SK-N-SH (cell line): ENCODE data around the gene CPPED1. TPM values are rescaled to one million over a fixed set of nuclear protein-coding genes. Genes with fewer than 3 reads are reported as not detected.

Experiments used
- CTCF ChIA-PET: fragments of 300-600, 350-600 bp; formaldehyde crosslinking; extraction: SDS; loops from one replicate; lab custom pipeline; 2021; lab: Yijun Ruan, JAX
- POLR2A ChIA-PET: fragments of 350-600 bp; sonication (Branson Sonifier 250); formaldehyde crosslinking; extraction: SDS; loops from one replicate; lab custom pipeline; 2020; ENCODE audit warnings: antibody characterized with exemption, inconsistent platforms; lab: Yijun Ruan, JAX
- DNase-seq: peaks from one replicate; pipeline ENCODE4 v3.0.0; 2012
- H2AFZ ChIP-seq: fragments of 200-600 bp; sonication (generic); 2 replicates; pipeline ENCODE4 v1.8.1; 2016; ENCODE audit warnings: antibody characterized with exemption, mild to moderate bottlenecking, low read depth
- H3F3A ChIP-seq: fragments of 200-600 bp; sonication (generic); replicated peaks from 2 replicates; pipeline ENCODE3; 2016; ENCODE audit warnings: antibody characterized with exemption, mild to moderate bottlenecking; ENCODE audit not compliant: insufficient read depth
- H3K27ac ChIP-seq, 2 experiments: fragments of 200-500 bp in 1 of 2; fragments of 200-600 bp in 1 of 2; sonication (Bioruptor generic) in 1 of 2; sonication (generic), shearing (Covaris generic) in 1 of 2; 2 replicates each; pipeline versions ENCODE4 v1.5.1 to v1.6.1; 2014 to 2016; ENCODE audit warnings: low read depth in 2 of 2, inconsistent platforms in 1 of 2, low read length in 1 of 2, mild to moderate bottlenecking in 1 of 2, mixed read lengths in 1 of 2
- H3K27me3 ChIP-seq: fragments of 200-600 bp; sonication (generic), shearing (Covaris generic); 2 replicates; pipeline ENCODE4 v1.6.1; 2016; ENCODE audit warnings: mixed run types; ENCODE audit not compliant: insufficient read depth
- H3K36me3 ChIP-seq, 2 experiments: fragments of 200-500 bp in 1 of 2; fragments of 200-600 bp in 1 of 2; sonication (Bioruptor generic) in 1 of 2; sonication (generic) in 1 of 2; replicated peaks in 1 of 2; 2 replicates each; pipeline versions ENCODE3 to v1.5.1; 2014 to 2016; ENCODE audit warnings: low read length in 1 of 2, mild to moderate bottlenecking in 1 of 2; ENCODE audit not compliant: insufficient read depth in 2 of 2, control insufficient read depth in 1 of 2
- H3K4me1 ChIP-seq, 2 experiments: fragments of 200-500 bp in 1 of 2; fragments of 200-600 bp in 1 of 2; sonication (Bioruptor generic) in 1 of 2; sonication (generic), shearing (Covaris generic) in 1 of 2; 2 replicates each; pipeline versions ENCODE4 v1.5.1 to v1.6.1; 2014 to 2016; ENCODE audit warnings: low read depth in 1 of 2, low read length in 1 of 2, mixed run types in 1 of 2; ENCODE audit not compliant: insufficient read depth in 2 of 2, control insufficient read depth in 1 of 2
- H3K4me2 ChIP-seq: fragments of 200-600 bp; sonication (generic), shearing (Covaris generic); 2 replicates; pipeline ENCODE4 v1.6.1; 2017; ENCODE audit warnings: mixed run types
- H3K4me3 ChIP-seq, 2 experiments: fragments of 200-500 bp in 1 of 2; fragments of 200-600 bp in 1 of 2; sonication (Bioruptor generic) in 1 of 2; sonication (generic), shearing (Covaris generic) in 1 of 2; 2 replicates each; pipeline versions ENCODE4 v1.5.1 to v1.8.1; 2014 to 2016; ENCODE audit warnings: low read depth in 2 of 2, inconsistent platforms in 1 of 2, low read length in 1 of 2, mild to moderate bottlenecking in 1 of 2, mixed read lengths in 1 of 2, moderate library complexity in 1 of 2
- H3K79me2 ChIP-seq: fragments of 200-600 bp; sonication (generic); 2 replicates; pipeline ENCODE4 v1.8.1; 2017; ENCODE audit warnings: mild to moderate bottlenecking; ENCODE audit not compliant: insufficient read depth
- H3K9ac ChIP-seq: fragments of 200-600 bp; sonication (generic); 2 replicates; pipeline ENCODE4 v1.6.1; 2017; ENCODE audit warnings: mixed run types
- H3K9me2 ChIP-seq: fragments of 200-600 bp; sonication (generic); 2 replicates; pipeline ENCODE4 v1.6.1; 2017; ENCODE audit warnings: mixed run types
- H3K9me3 ChIP-seq: fragments of 200-600 bp; sonication (generic); 2 replicates; pipeline ENCODE4 v1.6.1; 2017; ENCODE audit warnings: mixed run types, mild to moderate bottlenecking, moderate library complexity
- H4K20me1 ChIP-seq: fragments of 200-600 bp; sonication (generic); 2 replicates; pipeline ENCODE4 v1.6.1; 2017; ENCODE audit warnings: mild to moderate bottlenecking, mixed run types; ENCODE audit not compliant: insufficient read depth
- CHD2 ChIP-seq: fragments of 150-350 bp; IDR thresholded peaks from 2 replicates; pipeline ENCODE4 v1.6.1; 2018; ENCODE audit warnings: low read length; ENCODE audit not compliant: partially characterized antibody
- EP300 ChIP-seq, 2 experiments: IDR thresholded peaks; 2 replicates each; pipeline versions ENCODE4 v1.4.0 to v1.6.1; 2012; ENCODE audit warnings: borderline replicate concordance in 1 of 2, low read depth in 1 of 2, low read length in 1 of 2
- FOSL2 ChIP-seq: IDR thresholded peaks from 2 replicates; pipeline ENCODE4 v1.4.0; 2012; ENCODE audit warnings: low read depth, mild to moderate bottlenecking, moderate library complexity, borderline replicate concordance
- FOXJ3 ChIP-seq: sonication (generic); formaldehyde crosslinking; IDR thresholded peaks from 2 replicates; pipeline ENCODE4 v1.5.1; 2020; ENCODE audit warnings: mild to moderate bottlenecking, missing genetic modification reagents
- GABPA ChIP-seq: IDR thresholded peaks from 2 replicates; pipeline ENCODE4 v1.4.0; 2012; ENCODE audit warnings: low read depth, mild to moderate bottlenecking
- JUND ChIP-seq: IDR thresholded peaks from 2 replicates; pipeline ENCODE4 v1.4.0; 2012
- MXI1 ChIP-seq: IDR thresholded peaks from 2 replicates; pipeline ENCODE4 v1.6.1; 2012; ENCODE audit warnings: mild to moderate bottlenecking, low read depth, low read length, improper control_type of control experiment
- POLR2AphosphoS5 ChIP-seq: IDR thresholded peaks from 2 replicates; pipeline ENCODE4 v1.6.1; 2012; ENCODE audit warnings: low read depth, low read length
- RCOR1 ChIP-seq: fragments of 150-350 bp; IDR thresholded peaks from 2 replicates; pipeline ENCODE4 v1.6.1; 2017; ENCODE audit warnings: antibody characterized with exemption, low read length
- RXRA ChIP-seq: IDR thresholded peaks from 2 replicates; pipeline ENCODE4 v1.4.0; 2012; ENCODE audit warnings: low read depth, mild to moderate bottlenecking, borderline replicate concordance
- SIN3A ChIP-seq: IDR thresholded peaks from 2 replicates; pipeline ENCODE4 v1.6.1; 2012; ENCODE audit warnings: low read depth, mild to moderate bottlenecking, low read length, moderate library complexity, borderline replicate concordance
- TAF1 ChIP-seq: IDR thresholded peaks from 2 replicates; pipeline ENCODE4 v1.6.1; 2012; ENCODE audit warnings: low read depth, mild to moderate bottlenecking, low read length, moderate library complexity, borderline replicate concordance
- TCF12 ChIP-seq: IDR thresholded peaks from 2 replicates; pipeline ENCODE4 v1.4.0; 2012
- TEAD4 ChIP-seq: IDR thresholded peaks from 2 replicates; pipeline ENCODE4 v1.4.0; 2012; ENCODE audit warnings: mild to moderate bottlenecking, borderline replicate concordance; ENCODE audit not compliant: insufficient read depth
- YY1 ChIP-seq: IDR thresholded peaks from 2 replicates; pipeline ENCODE4 v1.4.0; 2012; ENCODE audit warnings: low read depth, mild to moderate bottlenecking
- WGBS: methylation state at CpG from one replicate; pipeline ENCODE4 v1.1.6; 2017; ENCODE audit warnings: low lambda C conversion rate; 5-methylcytosine and 5-hydroxymethylcytosine counted together
- polyA plus RNA-seq, 3 experiments: library from polyadenylated mRNA; depleted of rRNA; stranded (reverse); fragments of >200 nt; gene quantifications; 2 replicates each; pipeline ENCODE4 v1.2.3, GENCODE V29; 2012
- TF ChIP-seq, protein P1 (sequence below): fragments of 200-600 bp; sonication (generic); IDR thresholded peaks from 2 replicates; pipeline ENCODE4 v1.6.1; 2017; ENCODE audit warnings: antibody characterized with exemption, mild to moderate bottlenecking, moderate library complexity
- TF ChIP-seq, protein P2 (sequence below): IDR thresholded peaks from 2 replicates; pipeline ENCODE4 v1.4.0; 2012; ENCODE audit warnings: low read depth
- TF ChIP-seq, protein P3 (sequence below): IDR thresholded peaks from 2 replicates; pipeline ENCODE4 v1.6.1; 2012; ENCODE audit warnings: mild to moderate bottlenecking, low read depth, low read length, moderate library complexity

CPPED1 gene
- polyA plus RNA-seq, 1 of the 3 experiments (the other 2 are of a cell fraction), result 11.9 TPM

DNA sequence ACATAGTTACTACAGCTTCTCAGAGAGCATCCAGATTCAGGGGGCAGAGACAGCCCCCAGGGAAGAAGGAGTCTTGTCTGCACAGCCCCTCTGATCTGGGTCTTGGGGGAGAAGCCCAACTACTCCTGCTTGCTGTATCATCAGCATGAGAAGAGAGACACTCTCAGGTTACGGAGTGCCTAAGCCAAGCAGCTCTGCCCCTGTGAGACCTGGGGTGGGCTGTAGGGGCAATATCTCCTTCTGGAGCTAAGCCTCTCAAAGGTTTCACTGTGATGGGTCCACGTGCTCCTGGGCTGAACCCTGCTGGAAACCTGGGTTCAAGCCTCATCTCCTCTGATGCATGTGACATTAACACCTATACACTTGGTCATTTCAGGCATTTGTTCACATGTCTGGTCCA, 123.2 kb downstream of the CPPED1 start:
- POLR2A ChIA-PET, result no interaction called here
- Histone ChIP-seq H2AFZ (no peak overlapping the region), H3K9me3 (no peaks in the 10 kb centered on the region), H4K20me1 (no peaks in the 10 kb centered on the region), H3K79me2 (peaks cover 8% of the 10 kb centered on the region; the same call in 1 of the 2 replicates), H3F3A (peaks cover 10% of the 10 kb centered on the region), H3K4me3 (no peak overlapping the region), H3K27me3 (no peaks in the 10 kb centered on the region), H3K36me3 (peaks cover 0 to 4% of the 10 kb centered on the region in 2 experiments), H3K27ac (peak overlapping the region in 1 of 2 experiments; percentile 42; a peak in 1 of 4 replicates), H3K4me2 (no peak overlapping the region), H3K9ac (no peak overlapping the region), H3K4me1 (peaks cover 2 to 7% of the 10 kb centered on the region in 2 experiments; a peak in 3 of 4 replicates), H3K9me2 (no peaks in the 10 kb centered on the region)
- CTCF ChIA-PET, result no interaction called here
- WGBS, result 92% methylated on average over 2 of the region's 2 CpGs
- no peak for DNase-seq
- TF ChIP-seq SIN3A (no peak), TEAD4 (no peak), MXI1 (no peak), CHD2 (no peak), TCF12 (no peak), TAF1 (no peak), YY1 (no peak), JUND (no peak), GABPA (no peak), RXRA (no peak)
- TF ChIP-seq, protein P1, sequence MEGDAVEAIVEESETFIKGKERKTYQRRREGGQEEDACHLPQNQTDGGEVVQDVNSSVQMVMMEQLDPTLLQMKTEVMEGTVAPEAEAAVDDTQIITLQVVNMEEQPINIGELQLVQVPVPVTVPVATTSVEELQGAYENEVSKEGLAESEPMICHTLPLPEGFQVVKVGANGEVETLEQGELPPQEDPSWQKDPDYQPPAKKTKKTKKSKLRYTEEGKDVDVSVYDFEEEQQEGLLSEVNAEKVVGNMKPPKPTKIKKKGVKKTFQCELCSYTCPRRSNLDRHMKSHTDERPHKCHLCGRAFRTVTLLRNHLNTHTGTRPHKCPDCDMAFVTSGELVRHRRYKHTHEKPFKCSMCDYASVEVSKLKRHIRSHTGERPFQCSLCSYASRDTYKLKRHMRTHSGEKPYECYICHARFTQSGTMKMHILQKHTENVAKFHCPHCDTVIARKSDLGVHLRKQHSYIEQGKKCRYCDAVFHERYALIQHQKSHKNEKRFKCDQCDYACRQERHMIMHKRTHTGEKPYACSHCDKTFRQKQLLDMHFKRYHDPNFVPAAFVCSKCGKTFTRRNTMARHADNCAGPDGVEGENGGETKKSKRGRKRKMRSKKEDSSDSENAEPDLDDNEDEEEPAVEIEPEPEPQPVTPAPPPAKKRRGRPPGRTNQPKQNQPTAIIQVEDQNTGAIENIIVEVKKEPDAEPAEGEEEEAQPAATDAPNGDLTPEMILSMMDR, result no peak
- TF ChIP-seq, protein P2, sequence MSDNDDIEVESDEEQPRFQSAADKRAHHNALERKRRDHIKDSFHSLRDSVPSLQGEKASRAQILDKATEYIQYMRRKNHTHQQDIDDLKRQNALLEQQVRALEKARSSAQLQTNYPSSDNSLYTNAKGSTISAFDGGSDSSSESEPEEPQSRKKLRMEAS, result no peak

DNA sequence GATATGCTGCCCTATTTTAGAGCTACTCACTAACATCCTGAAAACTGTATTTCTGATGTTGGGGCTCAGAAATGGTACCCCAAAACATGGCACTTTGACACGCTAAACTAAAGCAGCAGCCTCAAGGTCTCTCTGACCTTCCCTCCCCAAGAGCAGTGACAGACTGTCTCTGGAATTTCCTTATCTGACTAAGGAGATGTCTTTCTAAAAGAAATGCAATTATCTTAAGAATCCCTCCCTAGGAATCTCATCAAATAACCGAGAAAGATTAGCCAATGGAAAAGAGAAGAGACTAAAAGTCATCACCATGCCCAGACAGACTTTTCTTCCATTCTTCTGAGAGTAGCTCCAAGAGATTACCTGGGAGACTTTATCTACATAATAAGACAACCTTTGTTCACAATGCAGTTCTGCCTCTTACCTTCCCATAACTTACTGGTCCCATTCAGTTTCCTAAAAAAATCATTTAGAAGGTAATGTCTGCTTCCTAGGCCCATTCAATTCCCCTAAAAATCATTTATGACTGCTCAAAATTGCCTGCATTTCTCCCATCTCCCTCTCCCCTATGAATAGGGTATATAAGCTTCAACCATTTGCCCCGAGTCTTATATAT, 123.9 kb downstream of the CPPED1 start:
- Histone ChIP-seq H2AFZ (no peak overlapping the region), H3K79me2 (peaks cover 8% of the 10 kb centered on the region; the same call in 1 of the 2 replicates), H3K9me2 (no peaks in the 10 kb centered on the region), H3K4me2 (no peak overlapping the region), H3F3A (peaks cover 13% of the 10 kb centered on the region), H4K20me1 (no peaks in the 10 kb centered on the region), H3K4me3 (no peak overlapping the region), H3K9me3 (no peaks in the 10 kb centered on the region), H3K27me3 (no peaks in the 10 kb centered on the region), H3K36me3 (peaks cover 0 to 4% of the 10 kb centered on the region in 2 experiments), H3K9ac (no peak overlapping the region), H3K4me1 (peaks cover 2 to 11% of the 10 kb centered on the region in 2 experiments; a peak in 3 of 4 replicates), H3K27ac (peak overlapping the region in 1 of 2 experiments; percentile 42; a peak in 2 of 4 replicates)
- ChIA-PET POLR2A (no interaction called here), CTCF (no interaction called here)
- 53% methylated on average over 3 of the region's 3 CpGs for WGBS
- no peak for DNase-seq
- TF ChIP-seq, protein P3, sequence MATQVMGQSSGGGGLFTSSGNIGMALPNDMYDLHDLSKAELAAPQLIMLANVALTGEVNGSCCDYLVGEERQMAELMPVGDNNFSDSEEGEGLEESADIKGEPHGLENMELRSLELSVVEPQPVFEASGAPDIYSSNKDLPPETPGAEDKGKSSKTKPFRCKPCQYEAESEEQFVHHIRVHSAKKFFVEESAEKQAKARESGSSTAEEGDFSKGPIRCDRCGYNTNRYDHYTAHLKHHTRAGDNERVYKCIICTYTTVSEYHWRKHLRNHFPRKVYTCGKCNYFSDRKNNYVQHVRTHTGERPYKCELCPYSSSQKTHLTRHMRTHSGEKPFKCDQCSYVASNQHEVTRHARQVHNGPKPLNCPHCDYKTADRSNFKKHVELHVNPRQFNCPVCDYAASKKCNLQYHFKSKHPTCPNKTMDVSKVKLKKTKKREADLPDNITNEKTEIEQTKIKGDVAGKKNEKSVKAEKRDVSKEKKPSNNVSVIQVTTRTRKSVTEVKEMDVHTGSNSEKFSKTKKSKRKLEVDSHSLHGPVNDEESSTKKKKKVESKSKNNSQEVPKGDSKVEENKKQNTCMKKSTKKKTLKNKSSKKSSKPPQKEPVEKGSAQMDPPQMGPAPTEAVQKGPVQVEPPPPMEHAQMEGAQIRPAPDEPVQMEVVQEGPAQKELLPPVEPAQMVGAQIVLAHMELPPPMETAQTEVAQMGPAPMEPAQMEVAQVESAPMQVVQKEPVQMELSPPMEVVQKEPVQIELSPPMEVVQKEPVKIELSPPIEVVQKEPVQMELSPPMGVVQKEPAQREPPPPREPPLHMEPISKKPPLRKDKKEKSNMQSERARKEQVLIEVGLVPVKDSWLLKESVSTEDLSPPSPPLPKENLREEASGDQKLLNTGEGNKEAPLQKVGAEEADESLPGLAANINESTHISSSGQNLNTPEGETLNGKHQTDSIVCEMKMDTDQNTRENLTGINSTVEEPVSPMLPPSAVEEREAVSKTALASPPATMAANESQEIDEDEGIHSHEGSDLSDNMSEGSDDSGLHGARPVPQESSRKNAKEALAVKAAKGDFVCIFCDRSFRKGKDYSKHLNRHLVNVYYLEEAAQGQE, result no peak
- TF ChIP-seq, protein P1, result no peak
- TF ChIP-seq FOSL2, result 0 out of 2 replicates have a peak, but pooled peaks have one; percentile 30
- TF ChIP-seq, protein P2, result no peak
- peak in 1 of 2 experiments; percentile 19; a peak in 1 of 4 replicates for TF ChIP-seq EP300 (IDR thresholded peaks at IDR 0.05; ENCODE audit: borderline replicate concordance in 1 of 2, low read depth in 1 of 2, low read length in 1 of 2)
- TF ChIP-seq POLR2AphosphoS5, result no peak
- TF ChIP-seq RCOR1, result no peak
- no peak for TF ChIP-seq FOXJ3 (CRISPR knock-in tag)
- TF ChIP-seq MXI1, result no peak
- TF ChIP-seq RXRA, result no peak
